Muscle layer of duodenum (tissue), 2 donors: Measurements from ENCODE around the gene ALG14.
"Not testable (repeated sequence)": the region's sequence is repeated elsewhere in the genome, so short reads cannot be mapped to it uniquely, and the experiment has no call there.

ENCODE experiments used
- H3K27ac ChIP-seq: one replicate; pipeline ENCODE4 v1.7.0; 2013; ENCODE audit warnings: mild to moderate bottlenecking, low read length
- H3K27me3 ChIP-seq: one replicate; pipeline ENCODE4 v1.7.0; 2013; ENCODE audit warnings: low read depth, mild to moderate bottlenecking, control low read depth, low read length
- H3K36me3 ChIP-seq, 2 donors: one replicate each; pipeline ENCODE4 v1.7.0; 2013; ENCODE audit warnings: low read length in 2 of 2, control low read depth in 1 of 2, mild to moderate bottlenecking in 1 of 2; ENCODE audit not compliant: insufficient read depth in 2 of 2, control insufficient read depth in 1 of 2
- H3K4me1 ChIP-seq, 2 donors: one replicate each; pipeline ENCODE4 v1.7.0; 2013; ENCODE audit warnings: low read length in 2 of 2, mild to moderate bottlenecking in 2 of 2, control low read depth in 1 of 2, moderate library complexity in 1 of 2; ENCODE audit not compliant: insufficient read depth in 2 of 2, control insufficient read depth in 1 of 2
- H3K4me3 ChIP-seq, 2 donors: one replicate each; pipeline ENCODE4 v1.7.0; 2013; ENCODE audit warnings: low read length in 2 of 2, low read depth in 1 of 2, mild to moderate bottlenecking in 1 of 2
- H3K9me3 ChIP-seq, 2 donors: one replicate each; pipeline ENCODE4 v1.7.0; 2013; ENCODE audit warnings: low read length in 2 of 2, control low read depth in 1 of 2, mild to moderate bottlenecking in 1 of 2; ENCODE audit not compliant: control insufficient read depth in 1 of 2
- donor health status: healthy.

Gene ALG14

GRCh38 chr1:95067568-95067967 lies 5.2 kb downstream of the ALG14 start:
- Histone ChIP-seq H3K4me3 (no peak overlapping the region), H3K27me3 (no peaks in the 10 kb centered on the region), H3K36me3 (peaks cover 0 to 12% of the 10 kb centered on the region in 2 donors), H3K4me1 (no peaks in the 10 kb centered on the region), H3K27ac (no peak overlapping the region), H3K9me3 (no peaks in the 10 kb centered on the region)

DNA sequence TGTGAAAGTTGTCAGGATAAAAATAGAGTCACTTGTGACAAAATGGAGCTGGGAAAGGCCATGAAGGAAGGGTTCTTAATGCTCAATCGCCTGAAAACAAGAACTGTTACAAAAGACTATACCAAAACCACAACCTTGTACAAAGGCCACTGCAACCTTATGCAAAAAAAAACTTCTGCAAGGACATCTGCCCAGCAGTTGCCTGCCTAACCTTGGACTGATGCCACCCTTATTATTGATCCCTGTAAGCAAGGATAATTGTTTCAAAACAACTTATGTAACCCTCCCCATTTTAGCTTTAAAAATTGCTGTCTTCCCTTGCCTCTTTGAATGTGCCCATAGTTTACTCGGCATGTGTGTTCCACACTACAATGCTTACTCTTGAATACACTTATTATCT lies 5.7 kb downstream of the ALG14 start:
- peaks cover 0 to 12% of the 10 kb centered on the region in 2 donors for H3K36me3 ChIP-seq
- no peak overlapping the region for H3K4me3 ChIP-seq
- no peaks in the 10 kb centered on the region for H3K9me3 ChIP-seq
- no peak overlapping the region for H3K27ac ChIP-seq
- H3K27me3 ChIP-seq = no peaks in the 10 kb centered on the region
- no peaks in the 10 kb centered on the region for H3K4me1 ChIP-seq

GRCh38 chr1:95061445-95062006 lies 11.2 kb downstream of the ALG14 start:
- Histone ChIP-seq H3K4me3 (no peak overlapping the region), H3K36me3 (peaks cover 0 to 16% of the 10 kb centered on the region in 2 donors), H3K9me3 (no peaks in the 10 kb centered on the region), H3K27me3 (no peaks in the 10 kb centered on the region), H3K4me1 (no peaks in the 10 kb centered on the region), H3K27ac (no peak overlapping the region)

GRCh38 chr1:95058974-95059373 lies 13.8 kb downstream of the ALG14 start:
- no peaks in the 10 kb centered on the region for H3K4me1 ChIP-seq

GRCh38 chr1:95057351-95057750 lies 15.4 kb downstream of the ALG14 start:
- Histone ChIP-seq H3K27ac (no peak overlapping the region), H3K27me3 (no peaks in the 10 kb centered on the region), H3K4me1 (no peaks in the 10 kb centered on the region), H3K36me3 (peaks cover 0 to 4% of the 10 kb centered on the region in 2 donors), H3K9me3 (no peaks in the 10 kb centered on the region), H3K4me3 (no peak overlapping the region)

More at GRCh38 chr1:95058974-95059373, 13.8 kb downstream of the ALG14 start:
- peaks cover 0 to 13% of the 10 kb centered on the region in 2 donors for H3K36me3 ChIP-seq
- H3K27me3 ChIP-seq = no peaks in the 10 kb centered on the region
- no peak overlapping the region for H3K4me3 ChIP-seq
- no peaks in the 10 kb centered on the region for H3K9me3 ChIP-seq
- H3K27ac ChIP-seq = no peak overlapping the region

- Histone ChIP-seq H3K27ac (no peak overlapping the region), H3K36me3 (no peaks in the 10 kb centered on the region), H3K27me3 (no peaks in the 10 kb centered on the region), H3K9me3 (no peaks in the 10 kb centered on the region), H3K4me3 (no peak overlapping the region), H3K4me1 (no peaks in the 10 kb centered on the region)
Measured at GRCh38 chr1:95049935-95050334, 22.8 kb downstream of the ALG14 start.

GRCh38 chr1:95048317-95048716 lies 24.4 kb downstream of the ALG14 start:
- Histone ChIP-seq H3K9me3 (no peaks in the 10 kb centered on the region), H3K27ac (no peak overlapping the region), H3K27me3 (no peaks in the 10 kb centered on the region), H3K4me1 (no peaks in the 10 kb centered on the region), H3K36me3 (no peaks in the 10 kb centered on the region), H3K4me3 (no peak overlapping the region)

GRCh38 chr1:95047624-95048023 lies 25.1 kb downstream of the ALG14 start:
- H3K36me3 ChIP-seq, H3K9me3 ChIP-seq, H3K27me3 ChIP-seq, H3K27ac ChIP-seq, H3K4me1 ChIP-seq, H3K4me3 ChIP-seq: not testable (repeated sequence)

DNA sequence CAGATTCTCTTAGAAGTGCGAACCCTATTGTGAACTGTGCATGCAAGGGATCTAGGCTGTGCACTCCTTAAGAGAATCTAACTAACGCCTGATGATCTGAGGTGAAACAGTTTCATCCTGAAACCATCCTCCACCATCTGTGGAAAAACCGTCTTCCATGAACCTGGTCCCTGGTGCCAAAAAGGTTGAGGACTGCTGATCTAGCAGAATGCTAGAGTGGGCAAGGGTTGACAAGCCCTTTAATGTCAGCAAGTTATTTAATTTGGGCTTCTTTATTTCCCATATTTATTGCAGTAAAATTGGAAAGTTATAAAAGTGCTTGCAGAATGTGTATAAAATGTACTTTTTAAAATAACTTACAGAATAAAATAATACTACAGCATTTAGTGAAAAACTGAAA lies 26.4 kb downstream of the ALG14 start:
- Histone ChIP-seq H3K4me3 (no peak overlapping the region), H3K36me3 (no peaks in the 10 kb centered on the region), H3K4me1 (peaks cover 0 to 9% of the 10 kb centered on the region in 2 donors), H3K9me3 (no peaks in the 10 kb centered on the region), H3K27me3 (no peaks in the 10 kb centered on the region), H3K27ac (no peak overlapping the region)

- no peaks in the 10 kb centered on the region for H3K9me3 ChIP-seq
- peaks cover 0 to 10% of the 10 kb centered on the region in 2 donors for H3K4me1 ChIP-seq
- no peak overlapping the region for H3K4me3 ChIP-seq
- H3K27me3 ChIP-seq = no peaks in the 10 kb centered on the region
- H3K27ac ChIP-seq = peak overlapping the region; percentile 78
- no peaks in the 10 kb centered on the region for H3K36me3 ChIP-seq
Measured at GRCh38 chr1:95043141-95043980, 29.4 kb downstream of the ALG14 start.

- Histone ChIP-seq H3K27ac (peak overlapping the region; percentile 78), H3K36me3 (no peaks in the 10 kb centered on the region)
Measured at GRCh38 chr1:95042286-95042685, 30.5 kb downstream of the ALG14 start.

More at GRCh38 chr1:95042286-95042685, 30.5 kb downstream of the ALG14 start:
- Histone ChIP-seq H3K27me3 (no peaks in the 10 kb centered on the region), H3K4me3 (no peak overlapping the region), H3K4me1 (peaks cover 0 to 10% of the 10 kb centered on the region in 2 donors), H3K9me3 (no peaks in the 10 kb centered on the region)
